HCT116 (cell line): ENCODE results near the gene TNRC6B. TPM values are rescaled to one million over a fixed set of nuclear protein-coding genes. Genes with fewer than 3 reads are reported as not detected.

Experiments used
- ATAC-seq: fragments of 200-7000 bp; cut with Tn5 transposase; 2 replicates; pipeline ENCODE4 v1.9.1; 2020; ENCODE audit warnings: mild to moderate bottlenecking, moderate library complexity
- BruUV-seq: library from RNA; stranded (reverse); fragments of 400-500 nt; replicated peaks from 2 replicates; lab custom pipeline; 2021; lab: Mats Ljungman, UMichigan
- CTCF ChIA-PET: fragments of 300-600 bp; sonication (Branson Sonifier 250); formaldehyde crosslinking; loops from one replicate; lab custom pipeline; 2021; ENCODE audit warnings: antibody characterized with exemption; lab: Charles Lee
- POLR2A ChIA-PET: fragments of 300-600, 350-600 bp; sonication (Branson Sonifier 250); formaldehyde crosslinking; loops from one replicate; lab custom pipeline; 2021; ENCODE audit warnings: antibody characterized with exemption; lab: Charles Lee
- RAD21 ChIA-PET, 2 experiments: fragments of 300-600 bp; sonication (Branson Sonifier 250); formaldehyde crosslinking; loops; one replicate each; lab custom pipeline; 2023; ENCODE audit warnings: low total read pairs in 2 of 2; ENCODE audit not compliant: uncharacterized antibody in 2 of 2, unreplicated experiment in 2 of 2, low non-redundant PET in 1 of 2; lab: Charles Lee
- DNase-seq: peaks from one replicate; pipeline ENCODE4 v3.0.0-alpha.2; 2010; ENCODE audit warnings: low read depth, low spot score
- H2AFZ ChIP-seq: fragments of 200-600 bp; shearing (Covaris generic), sonication (generic); 2 replicates; pipeline ENCODE4 v1.6.1; 2017; ENCODE audit warnings: low read depth, mixed run types, mixed read lengths, antibody characterized with exemption, low read length; ENCODE audit not compliant: poor library complexity, severe bottlenecking
- H3K27ac ChIP-seq: 2 replicates; pipeline ENCODE4 v1.5.1; 2012; ENCODE audit warnings: low read depth, low read length
- H3K27me3 ChIP-seq: fragments of 200-600 bp; sonication (generic); 2 replicates; pipeline ENCODE4 v1.6.1; 2016; ENCODE audit warnings: mixed run types, low read length, mixed read lengths; ENCODE audit not compliant: insufficient read depth
- H3K36me3 ChIP-seq, 2 experiments: fragments of 200-500 bp in 1 of 2; fragments of 200-600 bp in 1 of 2; sonication (Bioruptor generic) in 1 of 2; sonication (generic) in 1 of 2; 2 replicates each; pipeline versions ENCODE4 v1.5.1 to v1.6.1; 2014 to 2016; ENCODE audit warnings: low read length in 2 of 2, inconsistent platforms in 1 of 2, mixed read lengths in 1 of 2, mixed run types in 1 of 2; ENCODE audit not compliant: insufficient read depth in 2 of 2, control insufficient read depth in 1 of 2
- H3K4me1 ChIP-seq, 2 experiments: fragments of 200-600 bp in 1 of 2; sonication (generic) in 1 of 2; 2 replicates each; pipeline versions ENCODE4 v1.5.1 to v1.6.1; 2012 to 2017; ENCODE audit warnings: low read length in 2 of 2, inconsistent platforms in 1 of 2, mild to moderate bottlenecking in 1 of 2, mixed read lengths in 1 of 2, mixed run types in 1 of 2, moderate library complexity in 1 of 2; ENCODE audit not compliant: insufficient read depth in 2 of 2, control insufficient read depth in 1 of 2
- H3K4me2 ChIP-seq: fragments of 200-600 bp; sonication (generic); 2 replicates; pipeline ENCODE4 v1.6.1; 2017; ENCODE audit warnings: mixed run types, low read length, mixed read lengths
- H3K4me3 ChIP-seq, 2 experiments: fragments of 200-600 bp in 1 of 2; sonication (generic) in 1 of 2; replicated peaks in 1 of 2; 2 replicates each; pipeline ENCODE4 v1.5.1; 2011 to 2016; ENCODE audit warnings: low read length in 2 of 2, control low read depth in 1 of 2, low read depth in 1 of 2, mild to moderate bottlenecking in 1 of 2, mixed read lengths in 1 of 2, mixed run types in 1 of 2
- H3K79me2 ChIP-seq: fragments of 200-600 bp; sonication (generic); 2 replicates; pipeline ENCODE4 v1.6.1; 2017; ENCODE audit warnings: mild to moderate bottlenecking, mixed run types, low read length, moderate library complexity, mixed read lengths; ENCODE audit not compliant: insufficient read depth
- H3K9ac ChIP-seq: fragments of 200-600 bp; sonication (generic); 2 replicates; pipeline ENCODE4 v1.6.1; 2016; ENCODE audit warnings: low read length, mixed read lengths
- H3K9me2 ChIP-seq: fragments of 200-600 bp; sonication (generic), shearing (Covaris generic); 2 replicates; pipeline ENCODE4 v1.6.1; 2017; ENCODE audit warnings: mixed run types, mild to moderate bottlenecking, moderate library complexity; ENCODE audit not compliant: insufficient read depth
- H3K9me3 ChIP-seq, 2 experiments: fragments of 200-500 bp in 1 of 2; fragments of 200-600 bp in 1 of 2; sonication (Bioruptor generic) in 1 of 2; sonication (generic) in 1 of 2; 2 replicates each; pipeline ENCODE4 v1.6.1; 2014 to 2017; ENCODE audit warnings: low read length in 2 of 2, mixed read lengths in 2 of 2, inconsistent platforms in 1 of 2, low read depth in 1 of 2, mild to moderate bottlenecking in 1 of 2, mixed run types in 1 of 2, moderate library complexity in 1 of 2; ENCODE audit not compliant: control insufficient read depth in 1 of 2, insufficient read depth in 1 of 2
- H4K20me1 ChIP-seq: fragments of 200-600 bp; sonication (generic), shearing (Covaris generic); 2 replicates; pipeline ENCODE4 v1.6.1; 2017; ENCODE audit warnings: mixed run types, mild to moderate bottlenecking, moderate library complexity; ENCODE audit not compliant: insufficient read depth
- CBX3 ChIP-seq: IDR thresholded peaks from 2 replicates; pipeline ENCODE4 v1.6.1; 2012; ENCODE audit warnings: low read depth
- CEBPB ChIP-seq: IDR thresholded peaks from 2 replicates; pipeline ENCODE4 v1.6.1; 2012; ENCODE audit warnings: low read depth
- EGR1 ChIP-seq: IDR thresholded peaks from 2 replicates; pipeline ENCODE4 v1.6.1; 2012; ENCODE audit warnings: low read depth
- EZH2phosphoT487 ChIP-seq: fragments of 200-600 bp; IDR thresholded peaks from 2 replicates; pipeline ENCODE4 v1.6.1; 2018; ENCODE audit warnings: antibody characterized with exemption, borderline replicate concordance
- FOSL1 ChIP-seq: IDR thresholded peaks from 2 replicates; pipeline ENCODE4 v1.6.1; 2012; ENCODE audit warnings: low read depth
- JUND ChIP-seq: IDR thresholded peaks from 2 replicates; pipeline ENCODE4 v1.6.1; 2012
- MAX ChIP-seq: IDR thresholded peaks from 2 replicates; pipeline ENCODE4 v1.6.1; 2012
- RAD21 ChIP-seq: IDR thresholded peaks from 2 replicates; pipeline ENCODE4 v1.6.1; 2012; ENCODE audit warnings: low read depth, mild to moderate bottlenecking
- SIN3A ChIP-seq: IDR thresholded peaks from 2 replicates; pipeline ENCODE4 v1.6.1; 2012; ENCODE audit warnings: low read depth
- SP1 ChIP-seq: IDR thresholded peaks from 2 replicates; pipeline ENCODE4 v1.6.1; 2012; ENCODE audit warnings: low read depth
- YY1 ChIP-seq: IDR thresholded peaks from 2 replicates; pipeline ENCODE4 v1.6.1; 2011; ENCODE audit warnings: low read length, low read depth, moderate library complexity, mild to moderate bottlenecking; ENCODE audit not compliant: insufficient replicate concordance; ENCODE audit errors: extremely low read depth
- intact Hi-C: fragments of 100-400 bp; cut with micrococcal nuclease; formaldehyde crosslinking; loops from 2 replicates; pipeline ENCODE4 v1.10.0; 2022
- total RNA-seq: library from RNA; stranded (reverse); gene quantifications from one replicate; pipeline ENCODE4 v1.2.1, GENCODE V29; 2021; ENCODE audit not compliant: unreplicated experiment

The TNRC6B gene
- total RNA-seq, 1 experiment from 2014 or later, result 29.8 TPM

- POLR2A ChIA-PET, result no interaction called here
- RAD21 ChIA-PET, result no interaction called here
- Histone ChIP-seq H3K4me3 (peak overlapping the region in 1 of 2 experiments; percentile 36), H3K9me2 (no peaks in the 10 kb centered on the region), H3K27me3 (no peaks in the 10 kb centered on the region), H3K4me1 (peaks cover 40 to 46% of the 10 kb centered on the region in 2 experiments), H2AFZ (no peak overlapping the region), H3K27ac (peak overlapping the region; percentile 44), H3K9ac (peak overlapping the region; percentile 8), H3K4me2 (peak overlapping the region; percentile 67), H4K20me1 (no peaks in the 10 kb centered on the region), H3K36me3 (no peaks in the 10 kb centered on the region), H3K79me2 (peaks cover 26% of the 10 kb centered on the region), H3K9me3 (no peaks in the 10 kb centered on the region)
- ATAC-seq, result peak; percentile 77
- no TSS peak for BruUV-seq
- DNase-seq, result no peak
- TF ChIP-seq SP1 (peak; percentile 46; the same call in 1 of the 2 replicates), MAX (peak; percentile 57), EGR1 (peak; percentile 66; the same call in 1 of the 2 replicates), RAD21 (no peak), JUND (peak; percentile 52), CBX3 (peak; percentile 56; the same call in 1 of the 2 replicates), CEBPB (peak; percentile 80), SIN3A (no peak), EZH2phosphoT487 (no peak), YY1 (peak; percentile 43), FOSL1 (peak; percentile 44; the same call in 1 of the 2 replicates)
- intact Hi-C loops, result no loop called here
- CTCF ChIA-PET, result no interaction called here
Measured at GRCh38 chr22:40238425-40239344, 61.0 kb downstream of the TNRC6B start.
